GM21381 (cell line): ENCODE data around the gene PREX1.

Source experiments
- ATAC-seq: cut with Tn5 transposase; IDR thresholded peaks from one replicate; pipeline ENCODE4 v1.9.1; 2021; ENCODE audit warnings: mild to moderate bottlenecking, moderate library complexity; ENCODE audit not compliant: unreplicated experiment

The PREX1 gene

GRCh38 chr20:48597521-48598302 is 230.1 kb downstream of the PREX1 start:
- ATAC-seq: no peak

GRCh38 chr20:48596334-48596898 is 231.4 kb downstream of the PREX1 start:
- ATAC-seq: no peak

GRCh38 chr20:48595495-48596333 is 232.1 kb downstream of the PREX1 start:
- no peak for ATAC-seq

GRCh38 chr20:48594533-48594932 is 233.3 kb downstream of the PREX1 start:
- no peak for ATAC-seq

GRCh38 chr20:48592107-48592940 is 235.5 kb downstream of the PREX1 start:
- no peak for ATAC-seq

GRCh38 chr20:48586730-48587129 is 241.1 kb downstream of the PREX1 start:
- ATAC-seq: no peak

- ATAC-seq: no peak
Measured at GRCh38 chr20:48585061-48585870, 242.5 kb downstream of the PREX1 start.

GRCh38 chr20:48584391-48585060 is 243.3 kb downstream of the PREX1 start:
- no peak for ATAC-seq

- no peak for ATAC-seq
Measured at GRCh38 chr20:48583801-48584200, 244.0 kb downstream of the PREX1 start.

GRCh38 chr20:48583171-48583570 is 244.6 kb downstream of the PREX1 start:
- ATAC-seq: no peak

GRCh38 chr20:48582673-48582985 is 245.2 kb downstream of the PREX1 start:
- ATAC-seq: no peak

- ATAC-seq: no peak
Measured at GRCh38 chr20:48581167-48581566, 246.6 kb downstream of the PREX1 start.

GRCh38 chr20:48578397-48579098 is 249.3 kb downstream of the PREX1 start:
- no peak for ATAC-seq

- no peak for ATAC-seq
Measured at GRCh38 chr20:48577557-48577956, 250.2 kb downstream of the PREX1 start.

GRCh38 chr20:48574383-48574782 is 253.4 kb downstream of the PREX1 start:
- ATAC-seq: no peak
